Right lobe of liver (tissue), 4 donors: ENCODE measurements around the gene SH2D5.

Experiments
- CTCF ChIP-seq, 4 donors: fragments of 200-600 bp in 3 of 4; fragments of 450-650 bp in 1 of 4; IDR thresholded peaks; one replicate each; pipeline versions ENCODE4 v1.5.1 to v1.8.0; 2016 to 2022; ENCODE audit warnings: antibody characterized with exemption in 4 of 4, mild to moderate bottlenecking in 2 of 4
- POLR2A ChIP-seq: fragments of 450-650 bp; IDR thresholded peaks from one replicate; pipeline ENCODE4 v1.6.1; 2017; ENCODE audit warnings: antibody characterized with exemption, mild to moderate bottlenecking
- donor health status: DM: no; HTN: no; CAD: no.
- donor health status: DM: no; HTN: no; CAD: no.
- donor health status: DM: no; HTN: yes; CAD: no.

GRCh38 chr1:20719871-20720620 lies 12.5 kb downstream of the SH2D5 start:
- TF ChIP-seq CTCF (IDR thresholded peaks at IDR 0.05), result no peak
- TF ChIP-seq POLR2A, result no peak
